ENCODE data around the gene MIB1.

- TF ChIP-seq CTCF (IDR thresholded peaks at IDR 0.05) (no peak), POLR2A (IDR thresholded peaks at IDR 0.05) (no peak)
Measured at GRCh38 chr18:21769206-21769605, 28.6 kb downstream of the MIB1 start.

Data from vagina (tissue), 2 donors.